H1 (cell line): ENCODE results near the gene SP5. TPM values are rescaled to one million over a fixed set of nuclear protein-coding genes. Genes with fewer than 3 reads are reported as not detected.

Source experiments
- CTCF ChIA-PET: fragments of 300-600 bp; sonication (Branson Sonifier 250); formaldehyde crosslinking; loops from one replicate; lab custom pipeline; 2021; ENCODE audit not compliant: partially characterized antibody; lab: Charles Lee
- POLR2A ChIA-PET: fragments of 300-600 bp; sonication (Branson Sonifier 250); formaldehyde crosslinking; loops from one replicate; lab custom pipeline; 2021; ENCODE audit warnings: inconsistent platforms; ENCODE audit not compliant: partially characterized antibody; lab: Charles Lee
- DNase-seq, 2 experiments: peaks; one replicate each; pipeline versions ENCODE4 v3.0.0 to v3.0.0-alpha.2; 2010 to 2022; ENCODE audit warnings: low spot score in 2 of 2, low read depth in 1 of 2, mixed read lengths in 1 of 2
- FAIRE-seq: peaks from 2 replicates; lab custom pipeline; 2011; peaks lifted over from hg19 to GRCh38; lab: Jason Lieb, UNC
- H2AFZ ChIP-seq: 2 replicates; pipeline ENCODE4 v1.8.1; 2012; ENCODE audit warnings: low read length, inconsistent platforms
- H2AK5ac ChIP-seq: 2 replicates; pipeline ENCODE4 v1.6.1; 2013; ENCODE audit warnings: low read depth, low read length
- H2BK120ac ChIP-seq: replicated peaks from 2 replicates; pipeline ENCODE3; 2013; ENCODE audit warnings: low read depth, low read length, inconsistent platforms
- H2BK12ac ChIP-seq: 2 replicates; pipeline ENCODE4 v1.6.1; 2013; ENCODE audit warnings: low read depth, low read length
- H2BK15ac ChIP-seq: 2 replicates; pipeline ENCODE4 v1.6.1; 2013; ENCODE audit warnings: low read length
- H2BK20ac ChIP-seq: 2 replicates; pipeline ENCODE4 v1.6.1; 2013; ENCODE audit warnings: low read length
- H2BK5ac ChIP-seq: 2 replicates; pipeline ENCODE4 v1.6.1; 2013; ENCODE audit warnings: low read depth, low read length
- H3K14ac ChIP-seq: 2 replicates; pipeline ENCODE4 v1.6.1; 2013; ENCODE audit warnings: inconsistent platforms; ENCODE audit not compliant: insufficient read length
- H3K18ac ChIP-seq: 2 replicates; pipeline ENCODE4 v1.6.1; 2013; ENCODE audit warnings: low read length; ENCODE audit errors: extremely low read depth
- H3K23ac ChIP-seq: 2 replicates; pipeline ENCODE4 v1.6.1; 2013; ENCODE audit warnings: inconsistent platforms; ENCODE audit not compliant: insufficient read length
- H3K23me2 ChIP-seq: 2 replicates; pipeline ENCODE4 v1.6.1; 2013; ENCODE audit warnings: low read depth, low read length
- H3K27ac ChIP-seq: 2 replicates; pipeline ENCODE4 v1.6.1; 2011; ENCODE audit warnings: low read depth, low read length, inconsistent platforms
- H3K27me3 ChIP-seq, 4 experiments: replicated peaks in 1 of 4; 1 replicate in 1 of 4; 2 replicates in 3 of 4; pipeline versions ENCODE4 v1.6.1 to v1.8.1; 2011 to 2013; ENCODE audit warnings: low read length in 3 of 4, mild to moderate bottlenecking in 3 of 4, inconsistent platforms in 2 of 4, mixed read lengths in 2 of 4, moderate library complexity in 1 of 4; ENCODE audit not compliant: control insufficient read depth in 3 of 4, insufficient read depth in 3 of 4; ENCODE audit errors: extremely low read depth in 1 of 4
- H3K36me3 ChIP-seq, 4 experiments: 2 replicates each; pipeline versions ENCODE4 v1.6.1 to v1.8.1; 2011 to 2013; ENCODE audit warnings: mild to moderate bottlenecking in 4 of 4, low read length in 3 of 4, moderate library complexity in 2 of 4, control low read depth in 1 of 4, inconsistent platforms in 1 of 4; ENCODE audit not compliant: insufficient read depth in 4 of 4, control insufficient read depth in 2 of 4
- H3K4ac ChIP-seq: replicated peaks from 2 replicates; pipeline ENCODE3; 2013; ENCODE audit warnings: low read length, low read depth, mixed read lengths, inconsistent platforms; ENCODE audit not compliant: insufficient read length
- H3K4me1 ChIP-seq, 4 experiments: replicated peaks in 1 of 4; 1 replicate in 1 of 4; 2 replicates in 3 of 4; pipeline versions ENCODE4 v1.6.1 to v1.8.1; 2011 to 2013; ENCODE audit warnings: low read length in 3 of 4, inconsistent platforms in 2 of 4, mixed read lengths in 1 of 4; ENCODE audit not compliant: insufficient read depth in 4 of 4, control insufficient read depth in 3 of 4
- H3K4me2 ChIP-seq, 2 experiments: 2 replicates each; pipeline versions ENCODE4 v1.6.1 to v1.8.1; 2011 to 2013; ENCODE audit warnings: low read depth in 2 of 2, low read length in 2 of 2, control low read depth in 1 of 2, inconsistent platforms in 1 of 2, mild to moderate bottlenecking in 1 of 2; ENCODE audit not compliant: insufficient read depth in 1 of 2
- H3K4me3 ChIP-seq, 4 experiments: fragments of 200-600, 300-600 bp in 1 of 4; sonication (generic), shearing (Covaris generic), sonication (Bioruptor Twin) in 1 of 4; 2 replicates each; pipeline versions ENCODE4 v1.5.1 to v1.8.1; 2011 to 2016; ENCODE audit warnings: low read length in 4 of 4, low read depth in 3 of 4, control low read depth in 2 of 4, inconsistent platforms in 2 of 4, mild to moderate bottlenecking in 2 of 4, mixed read lengths in 1 of 4, moderate library complexity in 1 of 4; ENCODE audit not compliant: insufficient read depth in 2 of 4; ENCODE audit errors: extremely low read depth in 1 of 4
- H3K56ac ChIP-seq: replicated peaks from 2 replicates; pipeline ENCODE3; 2013; ENCODE audit warnings: low read depth, mild to moderate bottlenecking, mixed read lengths, low read length, inconsistent platforms; ENCODE audit not compliant: insufficient read length
- H3K79me1 ChIP-seq: 2 replicates; pipeline ENCODE4 v1.6.1; 2013; ENCODE audit warnings: low read depth, low read length, control low read depth
- H3K79me2 ChIP-seq, 2 experiments: 2 replicates each; pipeline versions ENCODE4 v1.6.1 to v1.8.1; 2012 to 2013; ENCODE audit warnings: low read length in 2 of 2, mild to moderate bottlenecking in 2 of 2, inconsistent platforms in 1 of 2; ENCODE audit not compliant: insufficient read depth in 2 of 2, control insufficient read depth in 1 of 2
- H3K9ac ChIP-seq, 4 experiments: replicated peaks in 1 of 4; 1 replicate in 1 of 4; 2 replicates in 3 of 4; pipeline versions ENCODE4 v1.6.1 to v1.8.1; 2011 to 2013; ENCODE audit warnings: low read depth in 3 of 4, low read length in 3 of 4, control low read depth in 2 of 4, mild to moderate bottlenecking in 2 of 4, moderate library complexity in 2 of 4, inconsistent platforms in 1 of 4; ENCODE audit errors: extremely low read depth in 1 of 4
- H3K9me3 ChIP-seq, 2 experiments: 2 replicates each; pipeline versions ENCODE4 v1.6.1 to v1.8.1; 2012 to 2013; ENCODE audit warnings: mild to moderate bottlenecking in 2 of 2, moderate library complexity in 2 of 2, control low read depth in 1 of 2, inconsistent platforms in 1 of 2, low read depth in 1 of 2, low read length in 1 of 2, mixed read lengths in 1 of 2; ENCODE audit not compliant: insufficient read depth in 2 of 2
- H4K20me1 ChIP-seq, 2 experiments: replicated peaks in 1 of 2; 2 replicates each; pipeline versions ENCODE3 to v1.8.1; 2011 to 2013; ENCODE audit warnings: inconsistent platforms in 2 of 2, low read length in 2 of 2, mild to moderate bottlenecking in 1 of 2; ENCODE audit not compliant: insufficient read depth in 2 of 2, control insufficient read depth in 1 of 2
- H4K5ac ChIP-seq: 2 replicates; pipeline ENCODE4 v1.6.1; 2013; ENCODE audit warnings: low read length, low read depth, mixed read lengths, inconsistent platforms; ENCODE audit not compliant: insufficient read length
- H4K8ac ChIP-seq: 2 replicates; pipeline ENCODE4 v1.8.0; 2013; ENCODE audit warnings: mild to moderate bottlenecking, moderate library complexity, low read length, inconsistent platforms; ENCODE audit not compliant: insufficient read depth; ENCODE audit errors: extremely low read depth
- H4K91ac ChIP-seq: replicated peaks from 2 replicates; pipeline ENCODE3; 2013; ENCODE audit warnings: low read length, mixed read lengths, inconsistent platforms; ENCODE audit not compliant: insufficient read length
- FOSL1 ChIP-seq: IDR thresholded peaks from 2 replicates; pipeline ENCODE4 v1.6.1; 2011; ENCODE audit warnings: mild to moderate bottlenecking, low read depth, low read length, moderate library complexity; ENCODE audit not compliant: insufficient read depth
- NANOG ChIP-seq: IDR thresholded peaks from 2 replicates; pipeline ENCODE4 v1.6.1; 2011; ENCODE audit warnings: low read length, low read depth, mild to moderate bottlenecking, inconsistent platforms; ENCODE audit not compliant: insufficient read depth, poor library complexity, severe bottlenecking
- TCF12 ChIP-seq: IDR thresholded peaks from 2 replicates; pipeline ENCODE4 v1.6.1; 2011; ENCODE audit warnings: low read depth, mild to moderate bottlenecking, low read length
- WGBS, 2 experiments: shearing (Covaris generic) in 1 of 2; methylation state at CpG; one replicate each; pipeline versions ENCODE4 v1.1.6 to v1.1.7; 2013 to 2015; ENCODE audit warnings: low lambda C conversion rate in 2 of 2, mixed read lengths in 2 of 2, inconsistent platforms in 1 of 2, low coverage in 1 of 2, missing lambda C conversion rate in 1 of 2; ENCODE audit not compliant: insufficient replicate concordance in 2 of 2, insufficient coverage in 1 of 2, insufficient read length in 1 of 2; ENCODE audit errors: extremely low coverage in 1 of 2, missing lambda C conversion rate in 1 of 2; 5-methylcytosine and 5-hydroxymethylcytosine counted together
- polyA plus RNA-seq, 7 experiments: library from polyadenylated mRNA; depleted of rRNA in 3 of 7; stranded (reverse) in 5 of 7; unstranded in 2 of 7; fragments of >200 nt in 5 of 7; fragments of 200-250 nt in 2 of 7; gene quantifications; 1 replicate in 5 of 7; 2 replicates in 1 of 7; 4 replicates in 1 of 7; pipeline versions ENCODE4 v1.2.1 to v1.2.3, GENCODE V29; 2011 to 2013; ENCODE audit warnings: missing spikeins in 2 of 7, mixed read lengths in 2 of 7
- total RNA-seq: library from RNA; stranded (reverse); fragmentation: NEBNext Ultra II Directional; extraction: Animal tissue kit (Norgen Biotek cat#: 25700); gene quantifications from 2 replicates; pipeline ENCODE4 v1.2.1, GENCODE V29; 2021

Gene SP5
- total and polyA plus RNA-seq, 2 of the 8 experiments (the other 6 are each of a cell fraction or from before 2014, with no cell fraction given) = 0.17 TPM; not detected in 1

DNA sequence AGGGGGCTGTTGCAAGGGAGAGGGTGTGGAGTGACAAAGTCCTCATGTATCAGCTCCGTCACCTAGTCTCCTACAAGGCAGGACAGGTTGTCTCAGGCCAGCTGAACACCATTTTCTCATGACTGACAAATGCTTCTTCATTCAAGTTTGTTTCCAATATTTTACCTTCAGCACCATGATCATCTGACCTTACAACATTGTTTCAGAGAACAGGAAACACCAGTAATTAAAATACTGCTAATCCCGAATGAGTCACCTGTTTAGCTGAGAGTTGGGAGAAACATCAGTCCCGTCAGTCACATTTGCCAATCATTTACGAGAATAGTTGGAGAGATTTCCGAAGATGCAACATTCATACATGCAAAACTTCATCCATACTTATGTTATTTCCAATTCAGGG lies 25.7 kb upstream of the SP5 start:
- Histone ChIP-seq H3K23ac (no peak overlapping the region), H2BK15ac (peak overlapping the region; percentile 97; the same call in 1 of the 2 replicates), H3K4me1 (peaks cover 0 to 9% (median 2%) of the 10 kb centered on the region in 4 experiments; a peak in 4 of 7 replicates), H3K14ac (no peak overlapping the region), H3K23me2 (no peaks in the 10 kb centered on the region), H2BK120ac (no peak overlapping the region), H3K18ac (no peak overlapping the region), H4K5ac (no peak overlapping the region), H2BK12ac (0 out of 2 replicates have a peak overlapping the region, but pooled peaks have one; percentile 61), H2AK5ac (no peak overlapping the region), H3K4me2 (no peak overlapping the region), H4K8ac (no peak overlapping the region), H3K4ac (no peak overlapping the region), H4K20me1 (no peaks in the 10 kb centered on the region), H3K27ac (no peak overlapping the region), H2BK5ac (no peak overlapping the region), H3K9ac (no peak overlapping the region), H3K36me3 (no peaks in the 10 kb centered on the region), H4K91ac (no peak overlapping the region), H3K9me3 (no peaks in the 10 kb centered on the region), H2BK20ac (no peak overlapping the region), H3K4me3 (no peak overlapping the region), H3K79me2 (no peaks in the 10 kb centered on the region), H3K56ac (no peak overlapping the region), H3K79me1 (no peaks in the 10 kb centered on the region), H2AFZ (no peak overlapping the region), H3K27me3 (no peaks in the 10 kb centered on the region; a peak in 1 of 7 replicates)
- ChIA-PET POLR2A (interaction anchor here (1.0 kb wide), 1 partner anchor 28 kb away, joined by 3 read pairs; no protein-coding TSS in a partner anchor), CTCF (interaction anchor here (1.1 kb wide), 1 partner anchor 9 kb away, joined by 3 read pairs; no protein-coding TSS in a partner anchor)
- TF ChIP-seq FOSL1 (no peak), TCF12 (no peak), NANOG (no peak)
- no peak for DNase-seq
- no peak for FAIRE-seq
- WGBS, 2 experiments = 85% methylated on average over 5 of the region's 5 CpGs; no CpG with 5 or more reads in 1 of the 2 experiments
